ENCODE results near the gene MTERF2. TPM values are rescaled to one million over a fixed set of nuclear protein-coding genes. Genes with fewer than 3 reads are reported as not detected.

MTERF2 gene
- total and polyA plus RNA-seq, 2 of the 13 experiments (the other 11 are each of a cell fraction or from before 2014, with no cell fraction given): 8.0 to 11.6 TPM

- TF ChIP-seq ZXDC (CRISPR knock-in tag; IDR thresholded peaks at IDR 0.05) (no peak; the same call in 1 of the 2 replicates), HNRNPLL (IDR thresholded peaks at IDR 0.05; ENCODE audit: low read depth, low read length, poor library complexity, severe bottlenecking) (peak; percentile 51), ZNF562 (CRISPR knock-in tag; IDR thresholded peaks at IDR 0.05; ENCODE audit: borderline replicate concordance) (no peak), MED8 (CRISPR knock-in tag; IDR thresholded peaks at IDR 0.05; ENCODE audit: insufficient replicate concordance) (peak; percentile 22), ISL2 (CRISPR knock-in tag; IDR thresholded peaks at IDR 0.05) (peak; percentile 50; the same call in 1 of the 2 replicates), MED13 (CRISPR knock-in tag; IDR thresholded peaks at IDR 0.05) (peak; percentile 61; the same call in 1 of the 2 replicates), FOSL2 (CRISPR knock-in tag; IDR thresholded peaks at IDR 0.05) (peak; percentile 40; the same call in 1 of the 2 replicates), MEF2D (CRISPR knock-in tag; IDR thresholded peaks at IDR 0.05) (no peak; the same call in 1 of the 2 replicates), ZNF879 (CRISPR knock-in tag; IDR thresholded peaks at IDR 0.05) (no peak), ZNF75D (CRISPR knock-in tag; IDR thresholded peaks at IDR 0.05; ENCODE audit: borderline replicate concordance) (no peak), ZIK1 (CRISPR knock-in tag; IDR thresholded peaks at IDR 0.05; ENCODE audit: borderline replicate concordance, low read depth) (no peak), SMYD3 (CRISPR knock-in tag; IDR thresholded peaks at IDR 0.05) (0 out of 2 replicates have a peak, but pooled peaks have one; percentile 62), RFX1 (IDR thresholded peaks at IDR 0.05) (no peak), ERF (CRISPR knock-in tag; IDR thresholded peaks at IDR 0.05) (0 out of 2 replicates have a peak, but pooled peaks have one; percentile 28), ZNF605 (CRISPR knock-in tag; IDR thresholded peaks at IDR 0.05) (peak; percentile 91), TCF12 (IDR thresholded peaks at IDR 0.05) (no peak), TCF12 (CRISPR knock-in tag; IDR thresholded peaks at IDR 0.05) (no peak), RNF2 (conservative IDR thresholded peaks at IDR 0.05; ENCODE audit: low read depth) (0 out of 2 replicates have a peak, but pooled peaks have one; percentile 24)
- TF ChIP-seq, protein P1, sequence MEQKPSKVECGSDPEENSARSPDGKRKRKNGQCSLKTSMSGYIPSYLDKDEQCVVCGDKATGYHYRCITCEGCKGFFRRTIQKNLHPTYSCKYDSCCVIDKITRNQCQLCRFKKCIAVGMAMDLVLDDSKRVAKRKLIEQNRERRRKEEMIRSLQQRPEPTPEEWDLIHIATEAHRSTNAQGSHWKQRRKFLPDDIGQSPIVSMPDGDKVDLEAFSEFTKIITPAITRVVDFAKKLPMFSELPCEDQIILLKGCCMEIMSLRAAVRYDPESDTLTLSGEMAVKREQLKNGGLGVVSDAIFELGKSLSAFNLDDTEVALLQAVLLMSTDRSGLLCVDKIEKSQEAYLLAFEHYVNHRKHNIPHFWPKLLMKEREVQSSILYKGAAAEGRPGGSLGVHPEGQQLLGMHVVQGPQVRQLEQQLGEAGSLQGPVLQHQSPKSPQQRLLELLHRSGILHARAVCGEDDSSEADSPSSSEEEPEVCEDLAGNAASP (CRISPR knock-in tag; IDR thresholded peaks at IDR 0.05; ENCODE audit: borderline replicate concordance): peak; percentile 42; the same call in 1 of the 2 replicates
- TF ChIP-seq, protein P2, sequence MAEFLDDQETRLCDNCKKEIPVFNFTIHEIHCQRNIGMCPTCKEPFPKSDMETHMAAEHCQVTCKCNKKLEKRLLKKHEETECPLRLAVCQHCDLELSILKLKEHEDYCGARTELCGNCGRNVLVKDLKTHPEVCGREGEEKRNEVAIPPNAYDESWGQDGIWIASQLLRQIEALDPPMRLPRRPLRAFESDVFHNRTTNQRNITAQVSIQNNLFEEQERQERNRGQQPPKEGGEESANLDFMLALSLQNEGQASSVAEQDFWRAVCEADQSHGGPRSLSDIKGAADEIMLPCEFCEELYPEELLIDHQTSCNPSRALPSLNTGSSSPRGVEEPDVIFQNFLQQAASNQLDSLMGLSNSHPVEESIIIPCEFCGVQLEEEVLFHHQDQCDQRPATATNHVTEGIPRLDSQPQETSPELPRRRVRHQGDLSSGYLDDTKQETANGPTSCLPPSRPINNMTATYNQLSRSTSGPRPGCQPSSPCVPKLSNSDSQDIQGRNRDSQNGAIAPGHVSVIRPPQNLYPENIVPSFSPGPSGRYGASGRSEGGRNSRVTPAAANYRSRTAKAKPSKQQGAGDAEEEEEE (CRISPR knock-in tag; IDR thresholded peaks at IDR 0.05; ENCODE audit: borderline replicate concordance): no peak
- TF ChIP-seq, protein P3, sequence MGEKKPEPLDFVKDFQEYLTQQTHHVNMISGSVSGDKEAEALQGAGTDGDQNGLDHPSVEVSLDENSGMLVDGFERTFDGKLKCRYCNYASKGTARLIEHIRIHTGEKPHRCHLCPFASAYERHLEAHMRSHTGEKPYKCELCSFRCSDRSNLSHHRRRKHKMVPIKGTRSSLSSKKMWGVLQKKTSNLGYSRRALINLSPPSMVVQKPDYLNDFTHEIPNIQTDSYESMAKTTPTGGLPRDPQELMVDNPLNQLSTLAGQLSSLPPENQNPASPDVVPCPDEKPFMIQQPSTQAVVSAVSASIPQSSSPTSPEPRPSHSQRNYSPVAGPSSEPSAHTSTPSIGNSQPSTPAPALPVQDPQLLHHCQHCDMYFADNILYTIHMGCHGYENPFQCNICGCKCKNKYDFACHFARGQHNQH (CRISPR knock-in tag; IDR thresholded peaks at IDR 0.05): peak; percentile 73
Observed at GRCh38 chr12:106986625-106987389, at the start of gene MTERF2 (continued).
